Skeletal muscle cell (primary cell): ENCODE results near the gene CPNE2.
"Not testable (repeated sequence)": the region's sequence is repeated elsewhere in the genome, so short reads cannot be mapped to it uniquely, and the experiment has no call there.

Source experiments
- DNase-seq: peaks from one replicate; pipeline ENCODE4 v3.0.0-alpha.2; 2010; ENCODE audit warnings: low read depth
- H3K4me3 ChIP-seq: 2 replicates; pipeline ENCODE4 v1.5.1; 2011; ENCODE audit warnings: low read depth, mild to moderate bottlenecking, control low read depth, low read length, moderate library complexity

The CPNE2 gene

GRCh38 chr16:57067347-57067746, 25.0 kb upstream of the CPNE2 start:
- H3K4me3 ChIP-seq: no peak overlapping the region
- no peak for DNase-seq

DNA sequence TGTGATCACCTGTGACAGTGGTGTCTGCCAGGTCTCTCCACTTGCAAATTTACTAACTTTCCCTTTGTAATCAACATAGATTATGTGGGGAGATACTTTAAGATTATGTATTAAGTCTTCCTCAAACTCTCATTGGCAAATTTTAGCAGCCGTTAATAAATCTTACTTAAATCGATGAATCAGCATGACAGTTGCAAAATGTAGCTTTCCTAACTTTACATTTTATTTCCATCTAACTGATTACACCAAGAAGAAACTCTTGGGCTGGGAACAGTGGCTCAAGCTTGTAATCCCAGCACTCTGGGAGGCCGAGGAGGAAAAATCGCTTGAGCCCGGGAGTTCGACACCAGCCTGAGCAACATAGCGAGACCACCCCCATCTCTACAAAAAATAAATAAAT, 23.3 kb upstream of the CPNE2 start:
- no peak overlapping the region for H3K4me3 ChIP-seq
- DNase-seq: no peak

DNA sequence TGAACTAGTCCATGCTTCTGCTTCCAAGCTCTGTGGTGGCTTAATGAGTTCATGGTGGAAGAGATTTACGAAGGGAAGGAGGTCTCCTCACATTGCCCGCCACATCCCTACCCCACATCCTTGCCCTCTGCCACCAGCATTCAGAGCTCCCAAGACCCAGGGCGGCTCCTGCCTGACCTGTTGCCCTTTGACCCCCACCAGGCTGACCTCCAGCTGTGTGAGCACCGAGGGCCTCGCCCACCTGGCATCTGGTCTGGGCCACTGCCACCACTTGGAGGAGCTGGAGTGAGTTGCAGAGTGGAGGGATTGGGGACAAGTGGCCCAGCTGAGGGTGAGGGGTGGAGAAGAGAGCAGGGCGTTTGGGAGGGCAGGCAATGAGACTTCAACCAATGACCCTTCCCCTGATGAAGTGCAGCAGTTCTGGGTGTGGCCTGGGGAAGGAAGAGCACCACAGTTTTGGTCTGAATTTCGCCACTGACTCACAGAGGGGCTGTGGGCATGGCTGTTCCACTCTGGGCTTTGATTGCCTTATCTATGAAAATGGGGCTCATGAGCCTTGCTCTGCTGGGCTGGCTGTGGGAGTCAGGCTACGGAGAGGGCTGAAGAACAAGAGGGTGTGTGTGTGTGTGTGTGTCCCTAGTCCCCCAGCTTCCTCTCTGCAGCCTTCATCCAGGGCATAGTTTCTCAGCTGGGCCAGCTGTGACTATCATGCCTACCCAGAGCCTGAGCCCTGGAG, 22.6 kb upstream of the CPNE2 start:
- DNase-seq: no peak
- no peak overlapping the region for H3K4me3 ChIP-seq

DNA sequence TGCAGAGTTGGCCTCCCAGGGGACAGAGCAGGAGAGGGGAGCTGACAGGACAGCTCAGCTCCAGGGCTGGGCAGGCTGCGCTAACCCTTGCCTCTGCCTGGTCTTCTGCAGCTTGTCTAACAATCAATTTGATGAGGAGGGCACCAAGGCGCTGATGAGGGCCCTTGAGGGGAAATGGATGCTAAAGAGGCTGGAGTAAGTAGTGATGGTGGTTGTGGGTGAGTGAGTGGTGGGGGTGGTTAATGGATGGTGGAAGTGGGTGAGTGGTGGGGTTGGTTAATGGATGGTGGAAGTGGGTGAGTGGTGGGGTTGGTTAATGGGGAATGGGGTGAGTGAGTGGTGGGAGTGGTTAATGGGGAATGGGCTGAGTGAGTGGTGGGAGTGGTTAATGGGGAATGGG, 22.0 kb upstream of the CPNE2 start:
- DNase-seq: no peak
- H3K4me3 ChIP-seq: no peak overlapping the region

- not testable (repeated sequence) for DNase-seq, H3K4me3 ChIP-seq
Measured at GRCh38 chr16:57071081-57071732, 21.2 kb upstream of the CPNE2 start.

GRCh38 chr16:57071831-57072582, 20.4 kb upstream of the CPNE2 start:
- no peak for DNase-seq
- H3K4me3 ChIP-seq: no peak overlapping the region

- DNase-seq: no peak
Measured at GRCh38 chr16:57072616-57073275, 19.6 kb upstream of the CPNE2 start.

DNA sequence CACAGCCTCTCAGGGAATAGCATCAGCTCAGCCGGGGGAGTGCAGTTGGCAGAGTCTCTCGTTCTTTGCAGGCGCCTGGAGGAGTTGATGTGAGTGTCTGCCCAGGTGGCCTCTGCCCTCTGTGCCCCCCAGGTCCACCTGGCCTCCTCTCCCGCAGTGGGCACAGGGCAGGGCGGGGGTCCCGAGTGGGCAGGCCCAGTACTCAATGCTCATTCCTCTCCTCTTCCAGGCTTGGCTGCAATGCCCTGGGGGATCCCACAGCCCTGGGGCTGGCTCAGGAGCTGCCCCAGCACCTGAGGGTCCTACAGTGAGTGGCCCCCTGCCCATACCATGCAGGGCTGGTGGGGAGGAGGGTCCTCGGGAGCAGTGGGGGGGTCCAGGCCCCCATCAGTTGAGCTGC, 14.7 kb upstream of the CPNE2 start:
- no peak overlapping the region for H3K4me3 ChIP-seq
- no peak for DNase-seq

More at GRCh38 chr16:57072616-57073275, 19.6 kb upstream of the CPNE2 start:
- H3K4me3 ChIP-seq: no peak overlapping the region

- H3K4me3 ChIP-seq: no peak overlapping the region
- DNase-seq: no peak
Measured at GRCh38 chr16:57081744-57082143, 10.6 kb upstream of the CPNE2 start.

DNA sequence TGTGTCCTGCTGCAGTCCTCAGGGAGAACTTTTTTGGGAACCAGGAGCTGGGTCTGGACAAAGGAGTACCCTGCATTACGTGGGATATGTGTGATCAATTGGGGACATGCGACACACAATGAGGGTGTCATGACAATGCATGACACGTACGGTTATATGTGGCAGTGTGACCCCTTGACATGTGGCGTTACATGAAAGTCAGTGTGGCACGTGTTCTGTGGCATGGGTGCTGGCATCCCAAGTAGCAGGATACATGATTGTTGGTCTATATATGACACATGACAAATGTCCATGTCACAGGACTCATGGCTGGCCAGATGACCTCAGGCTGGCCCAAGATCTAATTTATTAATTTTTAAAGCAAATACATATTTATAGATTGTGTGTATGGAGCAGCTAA, 9.7 kb upstream of the CPNE2 start:
- no peak for DNase-seq
- H3K4me3 ChIP-seq: no peak overlapping the region

GRCh38 chr16:57083485-57084126, 8.8 kb upstream of the CPNE2 start:
- no peak overlapping the region for H3K4me3 ChIP-seq
- no peak for DNase-seq

- H3K4me3 ChIP-seq: no peak overlapping the region
- DNase-seq: no peak
Measured at GRCh38 chr16:57084257-57084770, 8.1 kb upstream of the CPNE2 start.

- H3K4me3 ChIP-seq: no peak overlapping the region
- no peak for DNase-seq
Measured at GRCh38 chr16:57084996-57085395, 7.4 kb upstream of the CPNE2 start.

DNA sequence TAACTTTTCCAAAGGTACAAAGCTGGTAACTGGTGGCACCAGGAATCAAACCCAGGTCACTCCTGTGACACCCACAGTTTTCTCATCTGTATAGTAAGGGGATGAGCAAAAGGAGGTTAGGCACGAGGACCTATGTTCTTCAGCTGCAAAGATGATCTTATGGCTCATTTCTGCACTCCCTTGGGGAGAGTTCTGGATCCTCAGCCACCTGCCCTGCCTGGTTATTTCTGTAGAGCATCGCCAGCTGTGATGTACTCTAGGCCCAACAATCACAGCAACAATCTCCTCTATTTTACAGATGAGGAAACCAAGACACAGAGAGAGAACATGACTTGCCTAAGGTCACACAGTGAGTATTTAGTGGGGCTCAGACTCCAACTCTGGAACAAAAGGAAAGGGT, 5.4 kb upstream of the CPNE2 start:
- no peak overlapping the region for H3K4me3 ChIP-seq
- DNase-seq: no peak

GRCh38 chr16:57089406-57089805, 3.0 kb upstream of the CPNE2 start:
- no peak for DNase-seq
- H3K4me3 ChIP-seq: no peak overlapping the region

GRCh38 chr16:57091200-57091974, 996 bp upstream of the CPNE2 start:
- peak overlapping the region; percentile 61 for H3K4me3 ChIP-seq

DNA sequence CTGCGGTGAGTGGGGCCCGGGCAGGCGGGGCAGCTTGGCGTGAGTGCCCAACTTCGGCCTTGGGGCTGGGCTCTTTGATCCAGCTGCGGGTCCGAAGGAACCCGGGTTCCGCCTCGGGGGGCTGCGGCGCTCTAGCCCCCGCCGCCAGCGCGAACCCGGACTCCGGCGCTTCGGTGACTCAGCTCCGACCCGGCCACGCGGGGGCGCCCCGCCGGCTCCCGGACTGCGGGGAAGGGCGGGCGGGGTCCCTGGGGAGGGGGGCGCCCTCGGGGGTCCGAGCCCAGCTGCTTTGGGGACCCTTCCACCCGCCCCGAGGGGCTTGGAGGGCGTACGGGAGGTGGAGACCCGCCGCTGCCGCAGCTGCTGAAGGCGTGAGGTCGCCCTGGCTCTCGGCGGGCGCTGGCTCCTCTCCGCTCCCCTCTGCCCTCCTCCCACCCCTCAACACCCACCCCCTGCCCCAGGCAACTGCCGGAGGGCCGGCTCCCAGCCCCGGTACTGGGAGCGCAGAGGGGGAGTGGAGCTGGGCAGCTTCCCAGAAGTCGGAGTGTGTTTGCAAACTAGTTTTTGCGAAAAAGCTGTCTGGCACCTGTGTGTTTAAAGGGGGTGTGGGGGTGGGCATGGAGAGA, 516 bp downstream of the CPNE2 start:
- DNase-seq: no peak
- peak overlapping the region; percentile 61 for H3K4me3 ChIP-seq

More at GRCh38 chr16:57091200-57091974, 996 bp upstream of the CPNE2 start:
- no peak for DNase-seq
